Keratinocyte (primary cell): ENCODE data around the gene PAGE1. TPM values are rescaled to one million over a fixed set of nuclear protein-coding genes. Genes with fewer than 3 reads are reported as not detected.

Experiments
- DNase-seq: peaks from one replicate; pipeline ENCODE4 v3.0.0-alpha.2; 2011; ENCODE audit warnings: low read depth, missing footprints, low spot score
- FAIRE-seq: peaks from 2 replicates; lab custom pipeline; 2011; peaks lifted over from hg19 to GRCh38; lab: Jason Lieb, UNC
- H2AFZ ChIP-seq: 2 replicates; pipeline ENCODE4 v1.6.0; 2012; ENCODE audit warnings: low read length, control low read depth, inconsistent platforms; ENCODE audit not compliant: control insufficient read depth
- H3K27ac ChIP-seq: 2 replicates; pipeline ENCODE4 v1.5.1; 2011; ENCODE audit warnings: low read length; ENCODE audit not compliant: control insufficient read depth, insufficient read depth
- H3K27me3 ChIP-seq: 3 replicates; pipeline ENCODE4 v1.6.0; 2011; ENCODE audit warnings: low read length; ENCODE audit not compliant: control insufficient read depth, insufficient read depth; ENCODE audit errors: extremely low read depth
- H3K36me3 ChIP-seq, 2 experiments: 2 replicates in 1 of 2; 3 replicates in 1 of 2; pipeline ENCODE4 v1.5.1; 2011; ENCODE audit warnings: low read length in 2 of 2, mild to moderate bottlenecking in 1 of 2; ENCODE audit not compliant: control insufficient read depth in 2 of 2, insufficient read depth in 2 of 2; ENCODE audit errors: extremely low read depth in 1 of 2
- H3K4me1 ChIP-seq: 3 replicates; pipeline ENCODE4 v1.5.1; 2011; ENCODE audit warnings: low read length; ENCODE audit not compliant: control insufficient read depth, insufficient read depth; ENCODE audit errors: extremely low read depth
- H3K4me2 ChIP-seq: 3 replicates; pipeline ENCODE4 v1.6.0; 2011; ENCODE audit warnings: low read depth, low read length; ENCODE audit not compliant: control insufficient read depth, insufficient read depth; ENCODE audit errors: extremely low read depth
- H3K4me3 ChIP-seq, 3 experiments: fragments of 200-600 bp in 1 of 3; sonication (generic) in 1 of 3; 2 replicates in 2 of 3; 3 replicates in 1 of 3; pipeline ENCODE4 v1.5.1; 2011 to 2016; ENCODE audit warnings: low read length in 3 of 3, mild to moderate bottlenecking in 3 of 3, control low read depth in 2 of 3, inconsistent platforms in 1 of 3, low read depth in 1 of 3, mixed read lengths in 1 of 3, mixed run types in 1 of 3, moderate library complexity in 1 of 3; ENCODE audit not compliant: control insufficient read depth in 2 of 3, insufficient read depth in 2 of 3; ENCODE audit errors: extremely low read depth in 1 of 3
- H3K79me2 ChIP-seq: 2 replicates; pipeline ENCODE4 v1.6.0; 2012; ENCODE audit warnings: low read length; ENCODE audit not compliant: control insufficient read depth, insufficient read depth
- H3K9ac ChIP-seq: 3 replicates; pipeline ENCODE4 v1.6.0; 2011; ENCODE audit warnings: low read length; ENCODE audit not compliant: control insufficient read depth, insufficient read depth; ENCODE audit errors: extremely low read depth
- H3K9me1 ChIP-seq: 3 replicates; pipeline ENCODE4 v1.6.0; 2011; ENCODE audit warnings: low read length; ENCODE audit not compliant: control insufficient read depth, insufficient read depth; ENCODE audit errors: extremely low read depth
- H3K9me3 ChIP-seq: 2 replicates; pipeline ENCODE4 v1.5.1; 2012; ENCODE audit warnings: low read depth, low read length; ENCODE audit not compliant: control insufficient read depth
- H4K20me1 ChIP-seq: 3 replicates; pipeline ENCODE4 v1.6.0; 2011; ENCODE audit warnings: low read length; ENCODE audit not compliant: control insufficient read depth, insufficient read depth; ENCODE audit errors: extremely low read depth
- EZH2 ChIP-seq: IDR thresholded peaks from one replicate; pipeline ENCODE4 v1.6.1; 2012; ENCODE audit warnings: inconsistent platforms, mild to moderate bottlenecking, low read length, moderate library complexity
- dilution Hi-C: fragments of 300-500 bp; cut with MboI; formaldehyde crosslinking; loops from one replicate; pipeline ENCODE4 v1.7.0; 2020; ENCODE audit warnings: low sequenced_read_pairs; ENCODE audit not compliant: extremely low pct_ligation_motif_present
- polyA plus RNA-seq, 5 experiments: library from polyadenylated mRNA; depleted of rRNA in 3 of 5; stranded (reverse) in 3 of 5; stranded (forward) in 1 of 5; unstranded in 1 of 5; fragments of >200 nt; gene quantifications; 1 replicate in 1 of 5; 2 replicates in 3 of 5; 3 replicates in 1 of 5; pipeline versions ENCODE4 v1.2.1 to v1.2.3, GENCODE V29; 2011 to 2012; ENCODE audit warnings: missing spikeins in 2 of 5, low read depth in 1 of 5, low replicate concordance in 1 of 5
- TF ChIP-seq, protein P1 (sequence below), 3 experiments: IDR thresholded peaks in 1 of 3; conservative IDR thresholded peaks in 1 of 3; optimal IDR thresholded peaks in 1 of 3; 2 replicates in 2 of 3; 3 replicates in 1 of 3; pipeline versions ENCODE3 to v1.5.1; 2011; ENCODE audit warnings: low read length in 3 of 3, mild to moderate bottlenecking in 3 of 3, moderate library complexity in 2 of 3, control low read depth in 1 of 3, inconsistent platforms in 1 of 3; ENCODE audit not compliant: insufficient read depth in 2 of 3; ENCODE audit errors: extremely low read depth in 1 of 3

PAGE1 gene
- polyA plus RNA-seq, 1 donor (not counting 4 experiments of a cell fraction or from before 2014, with no cell fraction given) = not detected

DNA sequence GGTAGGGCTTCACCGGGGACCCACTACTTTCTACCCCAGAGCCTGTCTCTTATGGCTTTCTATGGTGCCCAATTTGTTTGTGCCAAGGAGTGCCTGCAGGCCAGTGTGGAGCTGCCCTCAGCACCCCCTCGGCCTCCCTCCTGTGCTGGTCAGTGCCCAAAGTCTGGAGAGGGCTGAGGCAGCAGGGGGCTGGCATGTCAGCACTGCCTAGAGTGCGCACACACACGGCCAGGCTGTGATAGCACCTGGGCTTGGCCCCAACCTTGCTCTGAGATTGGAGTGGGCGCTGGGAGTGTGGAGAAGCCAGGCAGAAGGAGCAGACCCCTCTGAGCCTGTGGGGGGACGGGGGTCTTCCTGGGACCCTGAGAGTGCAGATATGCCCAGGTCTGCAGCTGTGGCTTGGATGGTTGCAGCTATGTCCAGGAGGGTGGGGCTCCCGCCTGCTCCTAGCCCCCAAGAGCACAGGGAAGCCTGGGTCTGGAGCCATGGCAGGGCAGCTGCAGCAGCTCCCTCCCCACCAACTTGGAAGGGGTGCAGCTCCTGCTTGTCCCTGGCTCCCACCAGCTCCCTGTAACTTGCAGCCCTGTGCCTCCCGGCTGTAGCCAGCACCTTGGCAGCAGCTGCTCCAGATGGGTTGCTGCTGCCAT is 50.7 kb downstream of the PAGE1 start:
- dilution Hi-C loops = no loop called here
- Histone ChIP-seq H3K36me3 (no peaks in the 10 kb centered on the region), H3K9me3 (no peaks in the 10 kb centered on the region), H3K4me3 (no peak overlapping the region), H3K79me2 (no peaks in the 10 kb centered on the region), H3K27ac (no peak overlapping the region), H3K4me2 (no peak overlapping the region), H3K9ac (no peak overlapping the region), H3K9me1 (no peaks in the 10 kb centered on the region), H3K4me1 (no peaks in the 10 kb centered on the region), H3K27me3 (no peaks in the 10 kb centered on the region), H2AFZ (no peak overlapping the region), H4K20me1 (no peaks in the 10 kb centered on the region)
- FAIRE-seq (no peak), DNase-seq (no peak)
- TF ChIP-seq, protein P1, sequence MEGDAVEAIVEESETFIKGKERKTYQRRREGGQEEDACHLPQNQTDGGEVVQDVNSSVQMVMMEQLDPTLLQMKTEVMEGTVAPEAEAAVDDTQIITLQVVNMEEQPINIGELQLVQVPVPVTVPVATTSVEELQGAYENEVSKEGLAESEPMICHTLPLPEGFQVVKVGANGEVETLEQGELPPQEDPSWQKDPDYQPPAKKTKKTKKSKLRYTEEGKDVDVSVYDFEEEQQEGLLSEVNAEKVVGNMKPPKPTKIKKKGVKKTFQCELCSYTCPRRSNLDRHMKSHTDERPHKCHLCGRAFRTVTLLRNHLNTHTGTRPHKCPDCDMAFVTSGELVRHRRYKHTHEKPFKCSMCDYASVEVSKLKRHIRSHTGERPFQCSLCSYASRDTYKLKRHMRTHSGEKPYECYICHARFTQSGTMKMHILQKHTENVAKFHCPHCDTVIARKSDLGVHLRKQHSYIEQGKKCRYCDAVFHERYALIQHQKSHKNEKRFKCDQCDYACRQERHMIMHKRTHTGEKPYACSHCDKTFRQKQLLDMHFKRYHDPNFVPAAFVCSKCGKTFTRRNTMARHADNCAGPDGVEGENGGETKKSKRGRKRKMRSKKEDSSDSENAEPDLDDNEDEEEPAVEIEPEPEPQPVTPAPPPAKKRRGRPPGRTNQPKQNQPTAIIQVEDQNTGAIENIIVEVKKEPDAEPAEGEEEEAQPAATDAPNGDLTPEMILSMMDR (optimal IDR thresholded peaks at IDR 0.05 in 1 of 3, IDR thresholded peaks at IDR 0.05 in 1 of 3, conservative IDR thresholded peaks at IDR 0.05 in 1 of 3; ENCODE audit: extremely low read depth in 1 of 3, insufficient read depth in 2 of 3, low read length in 3 of 3) = no peak
- TF ChIP-seq EZH2 = no peak

Other genes starting within 250 kb of the PAGE1 start
- not detected in 3 replicates for gene GAGE12C, start 163.8 kb downstream of the PAGE1 start, polyA plus RNA-seq
- gene GAGE12D, start 154.3 kb downstream of the PAGE1 start, polyA plus RNA-seq = not detected in 3 replicates
- gene GAGE12E, start 144.7 kb downstream of the PAGE1 start, polyA plus RNA-seq = not detected in 3 replicates
- gene GAGE12F, start 135.1 kb downstream of the PAGE1 start, polyA plus RNA-seq = not detected in 3 replicates
- not detected in 3 replicates for gene GAGE12G, start 125.6 kb downstream of the PAGE1 start, polyA plus RNA-seq
- gene GAGE12H, start 116.0 kb downstream of the PAGE1 start, polyA plus RNA-seq = not detected in 3 replicates
- not detected in 3 replicates for gene GAGE2A, start 106.5 kb downstream of the PAGE1 start, polyA plus RNA-seq
- not detected in 3 replicates for gene GAGE1, start 97.0 kb downstream of the PAGE1 start, polyA plus RNA-seq
- not detected in 3 replicates for gene PAGE4, start 133.3 kb upstream of the PAGE1 start, polyA plus RNA-seq
- 2.8 to 3.1 TPM (median 3.0 TPM) in 3 replicates for gene USP27X, start 183.5 kb upstream of the PAGE1 start, polyA plus RNA-seq
- gene CLCN5, start 226.6 kb upstream of the PAGE1 start, polyA plus RNA-seq = 3.1 to 4.6 TPM (median 3.9 TPM) in 3 replicates